GM23338 (cell line): Measurements from ENCODE around the gene BCAS3. TPM values are rescaled to one million over a fixed set of nuclear protein-coding genes. Genes with fewer than 3 reads are reported as not detected.

ENCODE experiments used
- ATAC-seq: fragments of 200-7000 bp; cut with Tn5 transposase; 3 replicates; pipeline ENCODE4 v1.9.1; 2020
- DNase-seq: peaks from one replicate; pipeline ENCODE4 v3.0.0-alpha.2; 2015; ENCODE audit warnings: low spot score
- H2AFZ ChIP-seq: fragments of 200-600 bp; sonication (generic); 2 replicates; pipeline ENCODE4 v1.8.0; 2016; ENCODE audit warnings: antibody characterized with exemption, mild to moderate bottlenecking, moderate library complexity
- H3F3A ChIP-seq: fragments of 200-600 bp; sonication (generic); replicated peaks from 2 replicates; pipeline ENCODE4 v1.8.0; 2017; ENCODE audit warnings: antibody characterized with exemption, mixed run types, low read depth
- H3K27ac ChIP-seq: fragments of 200-600 bp; sonication (generic); 2 replicates; pipeline ENCODE4 v1.6.1; 2016; ENCODE audit warnings: low read depth
- H3K27me3 ChIP-seq: fragments of 200-600 bp; sonication (generic); 2 replicates; pipeline ENCODE4 v1.8.0; 2016; ENCODE audit warnings: mild to moderate bottlenecking, mixed run types, moderate library complexity; ENCODE audit not compliant: insufficient read depth
- H3K36me3 ChIP-seq: fragments of 200-600 bp; sonication (generic); 2 replicates; pipeline ENCODE4 v1.8.0; 2016; ENCODE audit warnings: mild to moderate bottlenecking; ENCODE audit not compliant: insufficient read depth
- H3K4me1 ChIP-seq: fragments of 200-600 bp; sonication (generic); 2 replicates; pipeline ENCODE4 v1.8.0; 2016; ENCODE audit warnings: mild to moderate bottlenecking, moderate library complexity; ENCODE audit not compliant: insufficient read depth
- H3K4me2 ChIP-seq: fragments of 200-600 bp; sonication (generic); 2 replicates; pipeline ENCODE4 v1.7.1; 2017; ENCODE audit warnings: mixed run types
- H3K4me3 ChIP-seq: fragments of 200-600 bp; sonication (generic); 2 replicates; pipeline ENCODE4 v1.6.1; 2016; ENCODE audit warnings: mixed run types
- H3K79me2 ChIP-seq: fragments of 200-600 bp; sonication (generic); replicated peaks from 2 replicates; pipeline ENCODE4 v1.8.0; 2017; ENCODE audit warnings: mild to moderate bottlenecking; ENCODE audit not compliant: insufficient read depth
- H3K9me2 ChIP-seq: fragments of 200-600 bp; sonication (generic); 2 replicates; pipeline ENCODE4 v1.8.0; 2017; ENCODE audit not compliant: insufficient read depth
- H4K20me1 ChIP-seq: fragments of 200-600 bp; sonication (generic); replicated peaks from 2 replicates; pipeline ENCODE4 v1.8.0; 2017; ENCODE audit warnings: mild to moderate bottlenecking; ENCODE audit not compliant: insufficient read depth
- H3K27ac Mint-ChIP-seq: 2 replicates; pipeline ENCODE4 v1.8.0; 2020; ENCODE audit warnings: inconsistent platforms, mild to moderate bottlenecking, moderate library complexity, mixed read lengths
- H3K27me3 Mint-ChIP-seq: 3 replicates; pipeline ENCODE4 v1.8.0; 2022; ENCODE audit warnings: low read depth, mild to moderate bottlenecking, moderate library complexity, mixed read lengths, inconsistent platforms; ENCODE audit not compliant: insufficient read depth, poor library complexity
- H3K36me3 Mint-ChIP-seq: 3 replicates; pipeline ENCODE4 v1.8.0; 2021; ENCODE audit warnings: low read depth, mild to moderate bottlenecking, inconsistent platforms, moderate library complexity, mixed read lengths
- H3K4me1 Mint-ChIP-seq: 3 replicates; pipeline ENCODE4 v1.8.0; 2020; ENCODE audit warnings: mild to moderate bottlenecking, inconsistent platforms, mixed read lengths
- H3K4me3 Mint-ChIP-seq: 3 replicates; pipeline ENCODE4 v1.8.0; 2021; ENCODE audit warnings: moderate library complexity, mild to moderate bottlenecking, inconsistent platforms, mixed read lengths
- H3K9me3 Mint-ChIP-seq: 3 replicates; pipeline ENCODE4 v1.8.0; 2020; ENCODE audit warnings: moderate library complexity, mild to moderate bottlenecking, inconsistent platforms, mixed read lengths
- CREB1 ChIP-seq: fragments of 250-450 bp; sonication (Bioruptor Pico); IDR thresholded peaks from 2 replicates; pipeline ENCODE4 v1.5.0; 2020; ENCODE audit warnings: low read depth, mild to moderate bottlenecking, moderate library complexity
- ETS1 ChIP-seq: IDR thresholded peaks from 2 replicates; pipeline ENCODE4 v1.6.1; 2016; ENCODE audit warnings: antibody characterized with exemption
- EZH2 ChIP-seq: fragments of 200-600 bp; sonication (generic); IDR thresholded peaks from one replicate; pipeline ENCODE4 v1.8.0; 2017; ENCODE audit warnings: antibody characterized with exemption, mild to moderate bottlenecking, low read depth; ENCODE audit not compliant: unreplicated experiment
- EZH2phosphoT487 ChIP-seq: fragments of 200-600 bp; sonication (generic); IDR thresholded peaks from one replicate; pipeline ENCODE4 v1.8.1; 2018; ENCODE audit warnings: antibody characterized with exemption; ENCODE audit not compliant: unreplicated experiment
- JUNB ChIP-seq: IDR thresholded peaks from one replicate; pipeline ENCODE4 v1.6.1; 2016; ENCODE audit warnings: antibody characterized with exemption; ENCODE audit not compliant: unreplicated experiment
- POLR2AphosphoS5 ChIP-seq: IDR thresholded peaks from 2 replicates; pipeline ENCODE4 v1.6.1; 2016; ENCODE audit warnings: antibody characterized with exemption, low read depth
- ZNF331 ChIP-seq: fragments of 250-450 bp; sonication (Bioruptor Pico); IDR thresholded peaks from 2 replicates; pipeline ENCODE4 v1.5.0; 2020; ENCODE audit warnings: low read depth, mild to moderate bottlenecking, moderate library complexity
- polyA plus RNA-seq: library from polyadenylated mRNA; unstranded; fragments of >200 nt; fragmentation: Nextera tagmentation; extraction: Ambion mirVana; gene quantifications from 2 replicates; pipeline ENCODE4 v1.2.1, GENCODE V29; 2016
- total RNA-seq: library from RNA; depleted of rRNA; stranded (reverse); fragments of >200 nt; shearing (Covaris generic); gene quantifications from 2 replicates; pipeline ENCODE4 v1.2.3, GENCODE V29; 2014
- TF ChIP-seq, protein P1 (sequence below): IDR thresholded peaks from one replicate; pipeline ENCODE4 v1.6.1; 2018; ENCODE audit warnings: antibody characterized with exemption; ENCODE audit not compliant: unreplicated experiment
- TF ChIP-seq, protein P2 (sequence below), 2 experiments: fragments of 200-600 bp in 1 of 2; sonication (generic) in 1 of 2; conservative IDR thresholded peaks; 2 replicates each; pipeline versions ENCODE4 v1.5.1 to v1.6.1; 2016 to 2017; ENCODE audit warnings: antibody characterized with exemption in 2 of 2, low read depth in 2 of 2, mild to moderate bottlenecking in 2 of 2, moderate library complexity in 1 of 2

BCAS3 gene
- total and polyA plus RNA-seq, 2 experiments from 2014 or later: 8.2 to 28.0 TPM

- no peak overlapping the region for H3K4me3 ChIP-seq
- Mint-ChIP-seq H3K27me3 (no peaks in the 10 kb centered on the region), H3K4me3 (no peak overlapping the region), H3K27ac (no peak overlapping the region), H3K9me3 (no peaks in the 10 kb centered on the region), H3K4me1 (peaks cover 61% of the 10 kb centered on the region), H3K36me3 (no peaks in the 10 kb centered on the region)
- no peak for ATAC-seq
- H2AFZ ChIP-seq: no peak overlapping the region
- H3K27ac ChIP-seq: no peak overlapping the region
- H3K9me2 ChIP-seq: no peaks in the 10 kb centered on the region
- no peaks in the 10 kb centered on the region for H3F3A ChIP-seq
- H3K4me2 ChIP-seq: no peak overlapping the region
- H3K27me3 ChIP-seq: no peaks in the 10 kb centered on the region
- DNase-seq: no peak
- TF ChIP-seq, protein P1, sequence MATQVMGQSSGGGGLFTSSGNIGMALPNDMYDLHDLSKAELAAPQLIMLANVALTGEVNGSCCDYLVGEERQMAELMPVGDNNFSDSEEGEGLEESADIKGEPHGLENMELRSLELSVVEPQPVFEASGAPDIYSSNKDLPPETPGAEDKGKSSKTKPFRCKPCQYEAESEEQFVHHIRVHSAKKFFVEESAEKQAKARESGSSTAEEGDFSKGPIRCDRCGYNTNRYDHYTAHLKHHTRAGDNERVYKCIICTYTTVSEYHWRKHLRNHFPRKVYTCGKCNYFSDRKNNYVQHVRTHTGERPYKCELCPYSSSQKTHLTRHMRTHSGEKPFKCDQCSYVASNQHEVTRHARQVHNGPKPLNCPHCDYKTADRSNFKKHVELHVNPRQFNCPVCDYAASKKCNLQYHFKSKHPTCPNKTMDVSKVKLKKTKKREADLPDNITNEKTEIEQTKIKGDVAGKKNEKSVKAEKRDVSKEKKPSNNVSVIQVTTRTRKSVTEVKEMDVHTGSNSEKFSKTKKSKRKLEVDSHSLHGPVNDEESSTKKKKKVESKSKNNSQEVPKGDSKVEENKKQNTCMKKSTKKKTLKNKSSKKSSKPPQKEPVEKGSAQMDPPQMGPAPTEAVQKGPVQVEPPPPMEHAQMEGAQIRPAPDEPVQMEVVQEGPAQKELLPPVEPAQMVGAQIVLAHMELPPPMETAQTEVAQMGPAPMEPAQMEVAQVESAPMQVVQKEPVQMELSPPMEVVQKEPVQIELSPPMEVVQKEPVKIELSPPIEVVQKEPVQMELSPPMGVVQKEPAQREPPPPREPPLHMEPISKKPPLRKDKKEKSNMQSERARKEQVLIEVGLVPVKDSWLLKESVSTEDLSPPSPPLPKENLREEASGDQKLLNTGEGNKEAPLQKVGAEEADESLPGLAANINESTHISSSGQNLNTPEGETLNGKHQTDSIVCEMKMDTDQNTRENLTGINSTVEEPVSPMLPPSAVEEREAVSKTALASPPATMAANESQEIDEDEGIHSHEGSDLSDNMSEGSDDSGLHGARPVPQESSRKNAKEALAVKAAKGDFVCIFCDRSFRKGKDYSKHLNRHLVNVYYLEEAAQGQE: no peak
- TF ChIP-seq EZH2phosphoT487 (no peak), JUNB (no peak), POLR2AphosphoS5 (no peak), ETS1 (no peak), ZNF331 (CRISPR knock-in tag) (no peak)
- TF ChIP-seq, protein P2, sequence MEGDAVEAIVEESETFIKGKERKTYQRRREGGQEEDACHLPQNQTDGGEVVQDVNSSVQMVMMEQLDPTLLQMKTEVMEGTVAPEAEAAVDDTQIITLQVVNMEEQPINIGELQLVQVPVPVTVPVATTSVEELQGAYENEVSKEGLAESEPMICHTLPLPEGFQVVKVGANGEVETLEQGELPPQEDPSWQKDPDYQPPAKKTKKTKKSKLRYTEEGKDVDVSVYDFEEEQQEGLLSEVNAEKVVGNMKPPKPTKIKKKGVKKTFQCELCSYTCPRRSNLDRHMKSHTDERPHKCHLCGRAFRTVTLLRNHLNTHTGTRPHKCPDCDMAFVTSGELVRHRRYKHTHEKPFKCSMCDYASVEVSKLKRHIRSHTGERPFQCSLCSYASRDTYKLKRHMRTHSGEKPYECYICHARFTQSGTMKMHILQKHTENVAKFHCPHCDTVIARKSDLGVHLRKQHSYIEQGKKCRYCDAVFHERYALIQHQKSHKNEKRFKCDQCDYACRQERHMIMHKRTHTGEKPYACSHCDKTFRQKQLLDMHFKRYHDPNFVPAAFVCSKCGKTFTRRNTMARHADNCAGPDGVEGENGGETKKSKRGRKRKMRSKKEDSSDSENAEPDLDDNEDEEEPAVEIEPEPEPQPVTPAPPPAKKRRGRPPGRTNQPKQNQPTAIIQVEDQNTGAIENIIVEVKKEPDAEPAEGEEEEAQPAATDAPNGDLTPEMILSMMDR (conservative IDR thresholded peaks at IDR 0.05; ENCODE audit: low read depth in 2 of 2): no peak
- no peaks in the 10 kb centered on the region for H3K36me3 ChIP-seq
- no peaks in the 10 kb centered on the region for H4K20me1 ChIP-seq
- peaks cover 32% of the 10 kb centered on the region for H3K4me1 ChIP-seq
- no peaks in the 10 kb centered on the region for H3K79me2 ChIP-seq
Observed at GRCh38 chr17:61157246-61157886, 479.7 kb downstream of the BCAS3 start.

GRCh38 chr17:61158376-61158775, 480.7 kb downstream of the BCAS3 start:
- Mint-ChIP-seq H3K9me3 (no peaks in the 10 kb centered on the region), H3K27me3 (no peaks in the 10 kb centered on the region), H3K4me1 (peaks cover 61% of the 10 kb centered on the region), H3K4me3 (no peak overlapping the region), H3K27ac (no peak overlapping the region), H3K36me3 (no peaks in the 10 kb centered on the region)
- H3K36me3 ChIP-seq: no peaks in the 10 kb centered on the region
- DNase-seq (no peak), ATAC-seq (no peak)
- no peak overlapping the region for H2AFZ ChIP-seq
- no peaks in the 10 kb centered on the region for H3K79me2 ChIP-seq
- peaks cover 32% of the 10 kb centered on the region for H3K4me1 ChIP-seq
- H3K4me2 ChIP-seq: no peak overlapping the region
- no peak overlapping the region for H3K27ac ChIP-seq
- H3K27me3 ChIP-seq: no peaks in the 10 kb centered on the region
- no peaks in the 10 kb centered on the region for H3K9me2 ChIP-seq
- no peaks in the 10 kb centered on the region for H3F3A ChIP-seq
- H3K4me3 ChIP-seq: no peak overlapping the region
- no peaks in the 10 kb centered on the region for H4K20me1 ChIP-seq
- TF ChIP-seq EZH2phosphoT487: no peak
- TF ChIP-seq CREB1 (CRISPR knock-in tag): no peak
- TF ChIP-seq, protein P1: no peak
- no peak for TF ChIP-seq EZH2
- TF ChIP-seq JUNB: no peak
- no peak for TF ChIP-seq POLR2AphosphoS5
